ENCODE results near the gene ITGB3.

DNA sequence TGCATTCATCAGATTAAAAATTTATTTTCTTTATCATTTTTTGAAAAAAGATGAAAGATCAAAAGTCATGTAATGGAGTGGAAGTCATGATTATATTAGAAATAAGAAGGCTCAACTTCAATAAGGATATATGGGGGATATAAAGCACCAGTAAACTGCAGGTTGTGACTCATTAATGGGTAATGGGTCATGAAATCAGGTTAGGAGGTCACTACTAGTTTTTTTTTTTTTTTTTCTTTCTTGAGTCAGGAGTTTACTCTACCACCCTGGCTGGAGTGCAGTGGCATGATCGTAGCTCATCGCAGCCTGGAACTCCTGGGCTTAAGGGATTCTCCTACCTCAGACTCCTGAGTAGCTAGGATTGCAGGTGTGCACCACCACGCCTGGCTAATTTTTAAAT, 84.4 kb downstream of the ITGB3 start:
- no peak for TF ChIP-seq POLR2A (IDR thresholded peaks at IDR 0.05)
- TF ChIP-seq, protein P1, sequence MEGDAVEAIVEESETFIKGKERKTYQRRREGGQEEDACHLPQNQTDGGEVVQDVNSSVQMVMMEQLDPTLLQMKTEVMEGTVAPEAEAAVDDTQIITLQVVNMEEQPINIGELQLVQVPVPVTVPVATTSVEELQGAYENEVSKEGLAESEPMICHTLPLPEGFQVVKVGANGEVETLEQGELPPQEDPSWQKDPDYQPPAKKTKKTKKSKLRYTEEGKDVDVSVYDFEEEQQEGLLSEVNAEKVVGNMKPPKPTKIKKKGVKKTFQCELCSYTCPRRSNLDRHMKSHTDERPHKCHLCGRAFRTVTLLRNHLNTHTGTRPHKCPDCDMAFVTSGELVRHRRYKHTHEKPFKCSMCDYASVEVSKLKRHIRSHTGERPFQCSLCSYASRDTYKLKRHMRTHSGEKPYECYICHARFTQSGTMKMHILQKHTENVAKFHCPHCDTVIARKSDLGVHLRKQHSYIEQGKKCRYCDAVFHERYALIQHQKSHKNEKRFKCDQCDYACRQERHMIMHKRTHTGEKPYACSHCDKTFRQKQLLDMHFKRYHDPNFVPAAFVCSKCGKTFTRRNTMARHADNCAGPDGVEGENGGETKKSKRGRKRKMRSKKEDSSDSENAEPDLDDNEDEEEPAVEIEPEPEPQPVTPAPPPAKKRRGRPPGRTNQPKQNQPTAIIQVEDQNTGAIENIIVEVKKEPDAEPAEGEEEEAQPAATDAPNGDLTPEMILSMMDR (IDR thresholded peaks at IDR 0.05): no peak

All from sigmoid colon (tissue), 3 donors.